ENCODE data around the gene C19orf67. TPM values are rescaled to one million over a fixed set of nuclear protein-coding genes. Genes with fewer than 3 reads are reported as not detected.
A peak's percentile ranks its signal among the peaks of the same experiment; 100 is the strongest.

Gene C19orf67
- total RNA-seq, 1 donor from 2014 or later, result not detected

DNA sequence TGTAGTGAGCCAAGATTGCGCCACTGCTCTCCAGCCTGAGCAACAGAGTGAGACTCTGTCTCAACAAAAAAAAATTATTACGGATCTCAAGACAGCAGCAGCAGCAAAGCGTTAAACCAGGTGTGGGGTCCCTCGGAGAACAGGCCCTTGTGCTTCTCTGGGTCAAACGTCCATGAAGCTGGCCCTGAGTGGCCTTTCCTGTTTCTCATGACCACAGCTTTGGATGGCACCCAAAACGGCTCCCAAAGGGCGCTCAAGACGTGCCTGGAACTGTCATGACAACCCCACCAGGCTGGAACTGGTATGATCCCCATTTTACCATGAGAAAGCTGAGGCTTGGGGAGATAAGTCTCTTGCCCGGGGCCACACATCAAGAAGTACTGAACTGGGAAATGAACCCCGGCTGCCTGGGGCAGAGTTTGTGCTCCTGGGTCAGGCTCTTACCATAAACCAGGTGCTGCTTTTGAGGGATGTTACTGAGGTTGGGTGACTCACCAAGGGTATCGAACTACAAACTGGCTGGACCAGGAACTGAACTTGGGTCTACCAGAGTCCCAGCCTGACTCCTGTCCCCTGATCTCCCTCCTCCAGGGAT, 16.6 kb upstream of the C19orf67 start:
- Mint-ChIP-seq H3K27ac (no peak overlapping the region), H3K36me3 (peaks cover 4% of the 10 kb centered on the region), H3K9me3 (no peaks in the 10 kb centered on the region), H3K4me3 (no peak overlapping the region), H3K27me3 (no peaks in the 10 kb centered on the region), H3K4me1 (ENCODE audit: unreplicated experiment) (no peaks in the 10 kb centered on the region)
- no peak for DNase-seq (ENCODE audit: extremely low spot score, unreplicated experiment)
- TF ChIP-seq, protein P1, sequence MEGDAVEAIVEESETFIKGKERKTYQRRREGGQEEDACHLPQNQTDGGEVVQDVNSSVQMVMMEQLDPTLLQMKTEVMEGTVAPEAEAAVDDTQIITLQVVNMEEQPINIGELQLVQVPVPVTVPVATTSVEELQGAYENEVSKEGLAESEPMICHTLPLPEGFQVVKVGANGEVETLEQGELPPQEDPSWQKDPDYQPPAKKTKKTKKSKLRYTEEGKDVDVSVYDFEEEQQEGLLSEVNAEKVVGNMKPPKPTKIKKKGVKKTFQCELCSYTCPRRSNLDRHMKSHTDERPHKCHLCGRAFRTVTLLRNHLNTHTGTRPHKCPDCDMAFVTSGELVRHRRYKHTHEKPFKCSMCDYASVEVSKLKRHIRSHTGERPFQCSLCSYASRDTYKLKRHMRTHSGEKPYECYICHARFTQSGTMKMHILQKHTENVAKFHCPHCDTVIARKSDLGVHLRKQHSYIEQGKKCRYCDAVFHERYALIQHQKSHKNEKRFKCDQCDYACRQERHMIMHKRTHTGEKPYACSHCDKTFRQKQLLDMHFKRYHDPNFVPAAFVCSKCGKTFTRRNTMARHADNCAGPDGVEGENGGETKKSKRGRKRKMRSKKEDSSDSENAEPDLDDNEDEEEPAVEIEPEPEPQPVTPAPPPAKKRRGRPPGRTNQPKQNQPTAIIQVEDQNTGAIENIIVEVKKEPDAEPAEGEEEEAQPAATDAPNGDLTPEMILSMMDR (conservative IDR thresholded peaks at IDR 0.05), result no peak

DNA sequence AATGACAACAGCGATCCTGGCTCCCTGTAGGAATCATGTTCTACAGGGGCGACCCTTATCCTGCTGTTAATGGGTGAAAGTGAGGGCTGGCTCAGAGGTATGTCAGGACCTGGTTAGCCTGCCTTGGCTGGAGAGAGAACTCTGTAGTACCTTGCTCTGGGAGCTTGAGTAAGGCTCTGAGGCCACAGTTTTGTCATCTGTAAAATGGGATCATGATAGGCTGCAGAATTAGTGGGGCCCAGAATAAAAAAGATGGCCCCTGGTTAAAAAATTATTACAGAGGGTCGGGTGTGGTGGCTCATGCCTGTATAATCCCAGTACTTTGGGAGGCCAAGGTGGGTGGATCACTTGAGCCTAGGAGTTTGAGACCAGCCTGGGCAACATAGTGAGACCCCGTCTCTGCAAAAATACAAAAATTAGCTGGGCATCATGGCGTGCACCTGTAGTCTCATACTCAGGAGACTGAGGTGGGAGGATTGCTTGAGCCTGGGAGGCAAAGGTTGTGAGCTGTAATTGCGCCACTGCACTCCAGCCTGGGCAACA, 15.5 kb upstream of the C19orf67 start:
- H3K9me3 Mint-ChIP-seq, result no peaks in the 10 kb centered on the region
- no peaks in the 10 kb centered on the region for H3K27me3 Mint-ChIP-seq
- no peaks in the 10 kb centered on the region for H3K4me1 Mint-ChIP-seq (ENCODE audit: unreplicated experiment)
- H3K27ac Mint-ChIP-seq, result no peak overlapping the region
- no peak for DNase-seq (ENCODE audit: extremely low spot score, unreplicated experiment)
- H3K4me3 Mint-ChIP-seq, result no peak overlapping the region
- H3K36me3 Mint-ChIP-seq, result peaks cover 10% of the 10 kb centered on the region
- TF ChIP-seq, protein P1 (conservative IDR thresholded peaks at IDR 0.05), result no peak

DNA sequence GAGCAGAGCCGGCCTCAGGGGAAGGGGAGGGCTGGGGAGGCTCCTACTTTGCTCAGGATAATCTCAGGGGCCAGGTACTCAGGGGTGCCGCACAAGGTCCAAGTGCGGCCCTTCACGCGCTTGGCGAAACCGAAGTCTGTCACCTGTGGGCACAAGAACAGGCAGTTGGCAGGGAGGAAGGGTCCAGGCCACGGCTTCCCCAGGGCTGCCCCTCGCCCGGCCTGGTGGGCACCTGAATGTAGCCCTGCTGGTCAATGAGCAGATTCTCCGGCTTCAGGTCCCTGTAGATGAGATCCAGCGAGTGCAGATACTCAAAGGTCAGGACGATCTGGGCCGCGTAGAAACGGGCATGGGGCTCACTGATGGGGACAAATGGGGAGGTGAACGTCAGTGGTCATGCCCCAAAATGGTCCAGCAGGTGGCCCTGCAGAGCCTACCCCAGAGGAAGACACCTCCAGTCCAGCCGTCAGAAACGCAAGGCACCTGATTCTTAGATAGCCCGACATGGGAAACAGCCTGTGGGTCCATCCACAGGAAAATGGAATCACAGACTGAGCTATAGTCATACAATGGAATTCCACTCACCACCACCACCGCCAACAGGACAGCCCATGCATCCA, 12.1 kb upstream of the C19orf67 start:
- no peak overlapping the region for H3K27ac Mint-ChIP-seq
- H3K36me3 Mint-ChIP-seq, result peaks cover 14% of the 10 kb centered on the region
- no peak for DNase-seq (ENCODE audit: extremely low spot score, unreplicated experiment)

DNA sequence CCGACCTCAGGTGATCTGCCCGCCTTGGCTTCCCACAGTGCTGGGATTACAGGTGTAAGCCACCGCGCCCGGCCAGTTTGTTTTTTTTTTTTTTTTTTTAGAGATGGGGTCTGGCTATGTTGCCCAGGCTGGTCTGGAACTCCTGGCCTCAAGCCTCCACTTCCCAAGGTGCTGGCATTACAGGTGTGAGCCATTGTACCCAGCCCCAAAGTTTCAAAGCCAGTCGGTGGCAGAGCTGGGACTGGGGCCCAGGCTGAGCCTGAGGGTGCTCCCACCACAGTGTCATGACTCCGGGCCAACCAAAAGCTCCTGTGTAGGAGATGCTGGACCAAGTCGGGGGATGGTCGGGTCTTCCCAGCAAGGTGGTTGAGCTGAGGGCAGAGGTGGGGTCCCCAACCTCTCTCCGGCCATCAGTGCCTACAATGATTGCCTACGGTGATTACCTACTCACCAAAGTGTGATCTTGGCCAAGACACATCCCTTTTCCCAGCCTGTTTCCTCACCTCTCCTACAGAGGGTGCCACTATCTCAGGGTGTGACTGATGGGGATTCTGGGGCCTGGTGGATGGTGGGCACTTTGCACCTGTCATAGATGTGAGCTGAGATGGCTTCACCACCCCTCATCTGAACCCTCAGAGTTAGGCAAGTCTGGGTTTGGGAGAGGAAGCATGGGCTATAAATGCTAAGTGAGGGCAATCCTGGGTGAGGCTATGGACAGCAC, 10.8 kb upstream of the C19orf67 start:
- Mint-ChIP-seq H3K4me1 (ENCODE audit: unreplicated experiment) (peaks cover 7% of the 10 kb centered on the region), H3K9me3 (no peaks in the 10 kb centered on the region), H3K4me3 (no peak overlapping the region), H3K36me3 (peaks cover 16% of the 10 kb centered on the region), H3K27me3 (no peaks in the 10 kb centered on the region), H3K27ac (no peak overlapping the region)
- DNase-seq (ENCODE audit: extremely low spot score, unreplicated experiment), result no peak
- TF ChIP-seq, protein P1 (conservative IDR thresholded peaks at IDR 0.05), result no peak

More for the DNA sequence above, 12.1 kb upstream of the C19orf67 start:
- no peaks in the 10 kb centered on the region for H3K27me3 Mint-ChIP-seq
- no peak overlapping the region for H3K4me3 Mint-ChIP-seq
- no peaks in the 10 kb centered on the region for H3K4me1 Mint-ChIP-seq (ENCODE audit: unreplicated experiment)
- TF ChIP-seq, protein P1 (conservative IDR thresholded peaks at IDR 0.05), result peak; percentile 14
- H3K9me3 Mint-ChIP-seq, result no peaks in the 10 kb centered on the region

DNA sequence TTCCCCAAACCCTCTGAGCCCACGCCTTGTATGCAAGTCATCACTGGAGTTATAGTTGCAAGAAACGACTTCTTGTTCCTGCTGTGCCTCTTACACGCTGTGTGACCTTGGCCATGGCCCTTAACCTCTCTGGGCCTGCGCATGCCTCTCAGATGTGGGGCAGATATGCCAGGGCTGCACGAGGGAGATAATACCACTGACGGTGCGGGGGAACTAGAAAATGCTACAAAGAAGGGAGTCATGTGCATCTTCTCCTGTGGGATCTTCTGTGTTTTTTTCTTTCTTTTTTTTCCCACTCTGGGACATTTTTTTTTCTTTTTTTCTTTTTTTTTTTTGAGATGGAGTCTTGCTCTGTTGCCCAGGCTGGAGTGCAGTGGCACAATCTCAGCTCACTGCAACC, 9.3 kb upstream of the C19orf67 start:
- peaks cover 8% of the 10 kb centered on the region for H3K4me1 Mint-ChIP-seq (ENCODE audit: unreplicated experiment)
- H3K27ac Mint-ChIP-seq, result no peak overlapping the region
- H3K36me3 Mint-ChIP-seq, result peaks cover 14% of the 10 kb centered on the region
- no peak overlapping the region for H3K4me3 Mint-ChIP-seq
- no peak for DNase-seq (ENCODE audit: extremely low spot score, unreplicated experiment)
- H3K9me3 Mint-ChIP-seq, result no peaks in the 10 kb centered on the region
- TF ChIP-seq, protein P1 (conservative IDR thresholded peaks at IDR 0.05), result no peak
- H3K27me3 Mint-ChIP-seq, result no peaks in the 10 kb centered on the region
